IMR-90 (cell line): ENCODE results near the gene FNTB. TPM values are rescaled to one million over a fixed set of nuclear protein-coding genes. Genes with fewer than 3 reads are reported as not detected.

Experiments used
- ATAC-seq: fragments of 200-7000 bp; cut with Tn5 transposase; 2 replicates; pipeline ENCODE4 v1.9.1; 2020; ENCODE audit warnings: low read depth, mild to moderate bottlenecking, moderate library complexity
- BruUV-seq: library from RNA; stranded (reverse); fragments of 400-500 nt; replicated peaks from 2 replicates; lab custom pipeline; 2021; lab: Mats Ljungman, UMichigan
- CTCF ChIA-PET: fragments of 300-600 bp; formaldehyde crosslinking; extraction: SDS; loops from one replicate; lab custom pipeline; 2021; ENCODE audit warnings: antibody characterized with exemption; lab: Yijun Ruan, JAX
- POLR2A ChIA-PET: fragments of 300-600 bp; sonication (Branson Sonifier 250); formaldehyde crosslinking; loops from one replicate; lab custom pipeline; 2022; ENCODE audit warnings: antibody characterized with exemption; ENCODE audit not compliant: unreplicated experiment; lab: Charles Lee
- DNase-seq: peaks from one replicate; pipeline ENCODE4 v3.0.0; 2013
- H2AFZ ChIP-seq: replicated peaks from 2 replicates; pipeline ENCODE3; 2013; ENCODE audit warnings: low read length, mild to moderate bottlenecking; ENCODE audit not compliant: poor library complexity
- H2AK5ac ChIP-seq: 2 replicates; pipeline ENCODE4 v1.6.1; 2013; ENCODE audit warnings: low read depth, low read length, inconsistent platforms
- H2AK9ac ChIP-seq: replicated peaks from 2 replicates; pipeline ENCODE3; 2013; ENCODE audit warnings: mild to moderate bottlenecking, low read depth, low read length, moderate library complexity; ENCODE audit not compliant: poor library complexity
- H2BK120ac ChIP-seq: 2 replicates; pipeline ENCODE4 v1.6.1; 2013; ENCODE audit warnings: low read depth, low read length, inconsistent platforms
- H2BK15ac ChIP-seq: 3 replicates; pipeline ENCODE4 v1.6.1; 2013; ENCODE audit warnings: low read depth, low read length, inconsistent platforms
- H2BK20ac ChIP-seq: 2 replicates; pipeline ENCODE4 v1.6.1; 2013; ENCODE audit warnings: low read depth, mild to moderate bottlenecking, inconsistent platforms, low read length, moderate library complexity
- H2BK5ac ChIP-seq: 2 replicates; pipeline ENCODE4 v1.6.1; 2013; ENCODE audit warnings: mild to moderate bottlenecking, low read depth, low read length, inconsistent platforms; ENCODE audit not compliant: poor library complexity, severe bottlenecking
- H3K14ac ChIP-seq: replicated peaks from 2 replicates; pipeline ENCODE4 v1.6.1; 2013; ENCODE audit warnings: low read depth, low read length, inconsistent platforms
- H3K18ac ChIP-seq: 2 replicates; pipeline ENCODE4 v1.6.1; 2013; ENCODE audit warnings: low read depth, low read length, control low read depth
- H3K23ac ChIP-seq: 2 replicates; pipeline ENCODE4 v1.6.1; 2013; ENCODE audit warnings: low read depth, low read length, inconsistent platforms
- H3K27ac ChIP-seq: 2 replicates; pipeline ENCODE4 v1.5.1; 2013; ENCODE audit warnings: mild to moderate bottlenecking, control low read depth, low read length; ENCODE audit not compliant: insufficient read depth
- H3K27me3 ChIP-seq: 2 replicates; pipeline ENCODE4 v1.6.1; 2013; ENCODE audit warnings: low read length; ENCODE audit not compliant: control insufficient read depth, insufficient read depth
- H3K36me3 ChIP-seq: 2 replicates; pipeline ENCODE4 v1.6.1; 2013; ENCODE audit warnings: low read length, mixed read lengths; ENCODE audit not compliant: control insufficient read depth, insufficient read depth
- H3K4ac ChIP-seq: 2 replicates; pipeline ENCODE4 v1.6.1; 2013; ENCODE audit warnings: low read depth, low read length, inconsistent platforms
- H3K4me1 ChIP-seq: 2 replicates; pipeline ENCODE4 v1.6.1; 2013; ENCODE audit warnings: low read length, mixed read lengths; ENCODE audit not compliant: control insufficient read depth, insufficient read depth
- H3K4me2 ChIP-seq: 2 replicates; pipeline ENCODE4 v1.6.1; 2013; ENCODE audit warnings: low read depth, mild to moderate bottlenecking, control low read depth, low read length, moderate library complexity
- H3K4me3 ChIP-seq: 2 replicates; pipeline ENCODE4 v1.5.1; 2013; ENCODE audit warnings: low read depth, mild to moderate bottlenecking, control low read depth, low read length, moderate library complexity; ENCODE audit not compliant: insufficient read depth
- H3K56ac ChIP-seq: 2 replicates; pipeline ENCODE4 v1.6.1; 2013; ENCODE audit warnings: low read length, inconsistent platforms; ENCODE audit not compliant: insufficient read depth; ENCODE audit errors: extremely low read depth
- H3K79me1 ChIP-seq, 2 experiments: 2 replicates each; pipeline ENCODE4 v1.6.1; 2013; ENCODE audit warnings: low read length in 2 of 2, inconsistent platforms in 1 of 2, low read depth in 1 of 2
- H3K9ac ChIP-seq: 2 replicates; pipeline ENCODE4 v1.6.1; 2013; ENCODE audit warnings: low read depth, low read length, control low read depth
- H3K9me1 ChIP-seq: 2 replicates; pipeline ENCODE4 v1.6.1; 2013; ENCODE audit warnings: low read length, inconsistent platforms; ENCODE audit not compliant: insufficient read depth
- H3K9me3 ChIP-seq: 2 replicates; pipeline ENCODE4 v1.6.1; 2013; ENCODE audit warnings: low read length; ENCODE audit not compliant: control insufficient read depth, insufficient read depth
- H4K20me1 ChIP-seq: 2 replicates; pipeline ENCODE4 v1.6.1; 2013; ENCODE audit warnings: low read length, inconsistent platforms; ENCODE audit not compliant: insufficient read depth
- H4K5ac ChIP-seq: 2 replicates; pipeline ENCODE4 v1.6.1; 2013; ENCODE audit warnings: mild to moderate bottlenecking, low read depth, low read length, control low read depth
- H4K8ac ChIP-seq, 2 experiments: 2 replicates each; pipeline ENCODE4 v1.6.1; 2013; ENCODE audit warnings: low read depth in 2 of 2, low read length in 2 of 2, control low read depth in 1 of 2, inconsistent platforms in 1 of 2
- H4K91ac ChIP-seq: 2 replicates; pipeline ENCODE4 v1.6.1; 2013; ENCODE audit warnings: low read depth, low read length, inconsistent platforms; ENCODE audit not compliant: insufficient read depth
- BHLHE40 ChIP-seq: fragments of 150-350 bp; IDR thresholded peaks from 2 replicates; pipeline ENCODE4 v1.6.1; 2016; ENCODE audit warnings: mild to moderate bottlenecking, low read depth, low read length
- CEBPB ChIP-seq: IDR thresholded peaks from 2 replicates; pipeline ENCODE4 v1.6.1; 2012; ENCODE audit warnings: low read depth, low read length, improper control_type of control experiment
- CTCF ChIP-seq: conservative IDR thresholded peaks from 2 replicates; pipeline ENCODE4 v1.5.1; 2012; ENCODE audit warnings: mild to moderate bottlenecking, low read depth, low read length, improper control_type of control experiment
- FOS ChIP-seq: fragments of 150-350 bp; IDR thresholded peaks from 2 replicates; pipeline ENCODE4 v1.6.1; 2016; ENCODE audit warnings: low read depth, low read length
- MAFK ChIP-seq: IDR thresholded peaks from 2 replicates; pipeline ENCODE4 v1.6.1; 2012; ENCODE audit warnings: low read depth, low read length, improper control_type of control experiment
- MXI1 ChIP-seq: IDR thresholded peaks from 2 replicates; pipeline ENCODE4 v1.6.1; 2012; ENCODE audit warnings: low read depth, mild to moderate bottlenecking, low read length, moderate library complexity, borderline replicate concordance
- NFE2L2 ChIP-seq: fragments of 150-350 bp; IDR thresholded peaks from 2 replicates; pipeline ENCODE4 v1.6.1; 2016; ENCODE audit warnings: low read depth, mild to moderate bottlenecking, low read length
- POLR2A ChIP-seq: IDR thresholded peaks from 2 replicates; pipeline ENCODE4 v1.6.1; 2012; ENCODE audit warnings: mild to moderate bottlenecking, low read depth, low read length
- RCOR1 ChIP-seq: IDR thresholded peaks from 2 replicates; pipeline ENCODE4 v1.6.1; 2012; ENCODE audit warnings: mild to moderate bottlenecking, low read length, improper control_type of control experiment; ENCODE audit not compliant: insufficient replicate concordance
- WGBS, 2 experiments: methylation state at CpG; one replicate each; pipeline versions ENCODE4 v1.1.5 to v1.1.7; 2013; ENCODE audit warnings: missing lambda C conversion rate in 2 of 2; ENCODE audit not compliant: insufficient read length in 1 of 2; ENCODE audit errors: extremely low coverage in 2 of 2; 5-methylcytosine and 5-hydroxymethylcytosine counted together
- dilution Hi-C: fragments of 300-500 bp; cut with HindIII; formaldehyde crosslinking; loops from one replicate; pipeline ENCODE4 v1.14.3; 2018; ENCODE audit warnings: low sequenced_read_pairs; ENCODE audit not compliant: unreplicated experiment
- in situ Hi-C: fragments of 300-500 bp; cut with MboI; formaldehyde crosslinking; loops from 3 replicates; pipeline ENCODE4 v1.14.3; 2019; ENCODE audit warnings: low sequenced_read_pairs, inconsistent platforms, mixed read lengths
- intact Hi-C: fragments of 100-400 bp; cut with micrococcal nuclease; formaldehyde crosslinking; loops from 2 replicates; pipeline ENCODE4 v1.10.0; 2022
- polyA plus RNA-seq, 3 experiments: library from polyadenylated mRNA; depleted of rRNA; stranded (reverse); fragments of >200 nt; gene quantifications; 2 replicates each; pipeline ENCODE4 v1.2.3, GENCODE V29; 2012; ENCODE audit warnings: low replicate concordance in 1 of 3
- total RNA-seq: library from RNA; depleted of rRNA; stranded (reverse); fragments of >200 nt; gene quantifications from 2 replicates; pipeline ENCODE4 v1.2.3, GENCODE V29; 2012

FNTB gene
- total and polyA plus RNA-seq, 2 of the 4 experiments (the other 2 are of a cell fraction) = 9.9 to 18.5 TPM

GRCh38 chr14:65034021-65034420, 47.3 kb downstream of the FNTB start:
- Histone ChIP-seq H3K36me3 (peaks cover 6% of the 10 kb centered on the region), H3K4ac (no peak overlapping the region), H3K9me1 (peaks cover 2% of the 10 kb centered on the region; the same call in 1 of the 2 replicates), H3K27ac (no peak overlapping the region), H3K4me1 (peaks cover 2% of the 10 kb centered on the region; the same call in 1 of the 2 replicates), H2AK9ac (no peak overlapping the region), H3K79me1 (no peaks in the 10 kb centered on the region), H3K9me3 (no peaks in the 10 kb centered on the region), H3K27me3 (no peaks in the 10 kb centered on the region), H3K56ac (no peak overlapping the region), H3K18ac (no peak overlapping the region), H4K91ac (no peak overlapping the region), H2AK5ac (no peak overlapping the region), H4K5ac (no peak overlapping the region), H3K14ac (no peak overlapping the region), H2BK20ac (no peak overlapping the region), H3K23ac (no peak overlapping the region), H2AFZ (no peak overlapping the region), H2BK15ac (no peak overlapping the region), H4K8ac (no peak overlapping the region), H3K9ac (no peak overlapping the region), H2BK5ac (no peak overlapping the region), H4K20me1 (no peaks in the 10 kb centered on the region), H2BK120ac (no peak overlapping the region), H3K4me3 (no peak overlapping the region), H3K4me2 (no peak overlapping the region)
- intact Hi-C loops (no loop called here), in situ Hi-C loops (no loop called here), dilution Hi-C loops (no loop called here)
- no CpG with 5 or more reads among the region's 4 CpGs for WGBS, 2 experiments
- BruUV-seq = no TSS peak
- ATAC-seq (no peak), DNase-seq (no peak)
- CTCF ChIA-PET = no interaction called here
- POLR2A ChIA-PET = no interaction called here
- no peak for TF ChIP-seq CTCF
- no peak for TF ChIP-seq CEBPB
- TF ChIP-seq FOS = no peak
- no peak for TF ChIP-seq RCOR1
- TF ChIP-seq MAFK = no peak
- no peak for TF ChIP-seq NFE2L2
- no peak for TF ChIP-seq BHLHE40
- no peak for TF ChIP-seq MXI1
- no peak for TF ChIP-seq POLR2A
